Mucosa of rectum (tissue), 2 donors: ENCODE measurements around the gene FAM20C.

Source experiments
- H3K27ac ChIP-seq, 2 donors: one replicate each; pipeline ENCODE4 v1.7.0; 2013; ENCODE audit warnings: inconsistent platforms in 2 of 2, low read depth in 2 of 2, low read length in 2 of 2
- H3K27me3 ChIP-seq, 2 donors: one replicate each; pipeline ENCODE4 v1.7.0; 2013; ENCODE audit warnings: low read length in 2 of 2; ENCODE audit not compliant: control insufficient read depth in 2 of 2, insufficient read depth in 2 of 2
- H3K36me3 ChIP-seq, 2 donors: one replicate each; pipeline ENCODE4 v1.7.0; 2013; ENCODE audit warnings: low read length in 2 of 2; ENCODE audit not compliant: control insufficient read depth in 2 of 2, insufficient read depth in 2 of 2
- H3K4me1 ChIP-seq, 2 donors: one replicate each; pipeline ENCODE4 v1.7.0; 2013; ENCODE audit warnings: low read length in 2 of 2, mild to moderate bottlenecking in 1 of 2; ENCODE audit not compliant: control insufficient read depth in 2 of 2, insufficient read depth in 2 of 2
- H3K4me3 ChIP-seq, 2 donors: one replicate each; pipeline ENCODE4 v1.7.0; 2013; ENCODE audit warnings: low read length in 2 of 2
- H3K9ac ChIP-seq, 2 donors: one replicate each; pipeline ENCODE4 v1.7.0; 2013; ENCODE audit warnings: low read length in 2 of 2, low read depth in 1 of 2, mild to moderate bottlenecking in 1 of 2
- H3K9me3 ChIP-seq, 2 donors: one replicate each; pipeline ENCODE4 v1.7.0; 2013; ENCODE audit warnings: low read length in 2 of 2; ENCODE audit not compliant: control insufficient read depth in 2 of 2
- donor health status: healthy.
- donor health status: Normal muscosa, but diverticular disease.

The FAM20C gene

GRCh38 chr7:191981-192649, at the start of gene FAM20C:
TSS of gene FAM20C (plus strand) at chr7:192571. CDS start at chr7:193200, 629 bp downstream.
- Histone ChIP-seq H3K36me3 (peaks cover 3 to 9% of the 10 kb centered on the region in 2 donors), H3K9ac (peak within 1 kb of the TSS; percentile 15 to 54), H3K4me3 (peak within 1 kb of the TSS; percentile 54 to 60), H3K4me1 (peaks cover 11 to 15% of the 10 kb centered on the region in 2 donors), H3K27me3 (no peaks in the 10 kb centered on the region), H3K27ac (peak within 1 kb of the TSS; percentile 67 to 71), H3K9me3 (no peaks in the 10 kb centered on the region)

- Histone ChIP-seq H3K9me3 (no peaks in the 10 kb centered on the region), H3K4me1 (peaks cover 8 to 14% of the 10 kb centered on the region in 2 donors), H3K4me3 (no peak overlapping the region), H3K9ac (no peak overlapping the region), H3K36me3 (no peaks in the 10 kb centered on the region), H3K27ac (no peak overlapping the region), H3K27me3 (no peaks in the 10 kb centered on the region)
Observed at GRCh38 chr7:143145-143751, 49.1 kb upstream of the FAM20C start.

GRCh38 chr7:143811-144453, 48.4 kb upstream of the FAM20C start:
- H3K36me3 ChIP-seq = no peaks in the 10 kb centered on the region
- H3K27ac ChIP-seq = peak overlapping the region in 1 of 2 donors; percentile 9
- no peaks in the 10 kb centered on the region for H3K9me3 ChIP-seq
- H3K9ac ChIP-seq = no peak overlapping the region
- H3K4me1 ChIP-seq = peaks cover 8 to 14% of the 10 kb centered on the region in 2 donors
- no peaks in the 10 kb centered on the region for H3K27me3 ChIP-seq
- no peak overlapping the region for H3K4me3 ChIP-seq

GRCh38 chr7:144454-144826, 47.9 kb upstream of the FAM20C start:
- no peaks in the 10 kb centered on the region for H3K9me3 ChIP-seq
- no peak overlapping the region for H3K9ac ChIP-seq

GRCh38 chr7:145863-146262, 46.5 kb upstream of the FAM20C start:
- H3K9me3 ChIP-seq = no peaks in the 10 kb centered on the region
- H3K9ac ChIP-seq = no peak overlapping the region
- H3K27ac ChIP-seq = no peak overlapping the region
- H3K36me3 ChIP-seq = no peaks in the 10 kb centered on the region
- H3K4me1 ChIP-seq = peaks cover 18 to 22% of the 10 kb centered on the region in 2 donors
- no peak overlapping the region for H3K4me3 ChIP-seq
- H3K27me3 ChIP-seq = no peaks in the 10 kb centered on the region

More at GRCh38 chr7:144454-144826, 47.9 kb upstream of the FAM20C start:
- H3K36me3 ChIP-seq = no peaks in the 10 kb centered on the region
- no peak overlapping the region for H3K4me3 ChIP-seq
- H3K27me3 ChIP-seq = no peaks in the 10 kb centered on the region
- H3K27ac ChIP-seq = peak overlapping the region in 1 of 2 donors; percentile 9
- H3K4me1 ChIP-seq = peaks cover 8 to 14% of the 10 kb centered on the region in 2 donors

- H3K4me1 ChIP-seq = peaks cover 8 to 10% of the 10 kb centered on the region in 2 donors
- H3K27me3 ChIP-seq = no peaks in the 10 kb centered on the region
- H3K27ac ChIP-seq = peak overlapping the region; percentile 90 to 96
- peak overlapping the region; percentile 81 to 92 for H3K9ac ChIP-seq
- H3K36me3 ChIP-seq = no peaks in the 10 kb centered on the region
- H3K9me3 ChIP-seq = no peaks in the 10 kb centered on the region
- H3K4me3 ChIP-seq = peak overlapping the region; percentile 84 to 90
Observed at GRCh38 chr7:148543-148931, 43.8 kb upstream of the FAM20C start.

- no peaks in the 10 kb centered on the region for H3K27me3 ChIP-seq
- peaks cover 8 to 10% of the 10 kb centered on the region in 2 donors for H3K4me1 ChIP-seq
- peak overlapping the region; percentile 81 to 92 for H3K9ac ChIP-seq
- H3K27ac ChIP-seq = peak overlapping the region; percentile 90 to 96
- H3K36me3 ChIP-seq = no peaks in the 10 kb centered on the region
- no peaks in the 10 kb centered on the region for H3K9me3 ChIP-seq
- H3K4me3 ChIP-seq = peak overlapping the region; percentile 84 to 90
Observed at GRCh38 chr7:148932-149790, 43.2 kb upstream of the FAM20C start.

- peak overlapping the region; percentile 74 to 81 for H3K9ac ChIP-seq
Observed at GRCh38 chr7:149791-150636, 42.4 kb upstream of the FAM20C start.

GRCh38 chr7:150811-151221, 41.6 kb upstream of the FAM20C start:
- H3K4me1 ChIP-seq = peaks cover 17 to 20% of the 10 kb centered on the region in 2 donors
- H3K9me3 ChIP-seq = no peaks in the 10 kb centered on the region
- no peaks in the 10 kb centered on the region for H3K36me3 ChIP-seq
- H3K27me3 ChIP-seq = no peaks in the 10 kb centered on the region
- H3K9ac ChIP-seq = no peak overlapping the region
- H3K27ac ChIP-seq = peak overlapping the region in 1 of 2 donors; percentile 96
- no peak overlapping the region for H3K4me3 ChIP-seq

More at GRCh38 chr7:149791-150636, 42.4 kb upstream of the FAM20C start:
- H3K36me3 ChIP-seq = no peaks in the 10 kb centered on the region
- H3K9me3 ChIP-seq = no peaks in the 10 kb centered on the region
- H3K4me3 ChIP-seq = peak overlapping the region; percentile 84 to 90
- H3K4me1 ChIP-seq = peaks cover 11 to 12% of the 10 kb centered on the region in 2 donors
- no peaks in the 10 kb centered on the region for H3K27me3 ChIP-seq
- H3K27ac ChIP-seq = peak overlapping the region; percentile 90 to 96
